ENCODE results near the gene SMYD3.

Gene SMYD3

DNA sequence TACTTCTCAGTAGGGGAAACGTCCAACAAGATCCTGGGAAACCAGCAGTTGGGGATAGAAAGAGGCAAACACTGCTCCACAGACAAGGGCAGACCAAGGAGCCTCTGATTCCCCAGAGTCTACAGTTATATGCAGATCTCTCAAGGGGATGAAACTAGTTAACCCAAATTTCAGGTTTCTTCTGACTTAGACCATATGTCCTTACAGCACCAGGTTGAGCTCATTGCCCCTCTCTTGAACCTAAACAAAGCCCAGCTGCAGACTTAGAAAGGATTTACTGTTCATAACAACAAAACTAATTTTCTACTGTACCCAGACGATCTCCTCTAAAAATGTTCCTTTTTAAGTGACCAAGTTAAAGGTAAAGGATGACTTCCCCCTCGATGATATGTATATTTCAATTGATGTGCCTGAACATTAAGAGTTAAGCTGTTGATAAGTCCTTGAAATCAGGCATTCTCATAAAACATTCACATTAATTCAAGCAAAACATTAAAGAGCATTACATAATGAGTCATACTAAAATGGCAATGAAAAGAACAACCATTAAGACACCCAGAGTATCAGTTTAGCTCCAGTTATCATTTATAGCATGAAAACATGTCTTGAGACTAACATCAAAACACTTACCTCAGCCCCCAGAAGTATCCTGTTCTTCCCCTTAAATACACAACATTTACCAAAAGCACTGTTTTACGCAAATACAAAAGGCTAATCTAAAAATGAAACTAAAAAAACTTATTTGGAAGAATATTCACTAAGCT is 24.1 kb downstream of the SMYD3 start:
- DNase-seq (ENCODE audit: low read depth): peak; percentile 38
- no peak overlapping the region; the same call in 1 of the 2 replicates for H3K4me3 ChIP-seq (ENCODE audit: low read depth, low read length)
- TF ChIP-seq CTCF (IDR thresholded peaks at IDR 0.05; ENCODE audit: insufficient read depth, low read depth, low read length, missing control alignments): no peak

GRCh38 chr1:246479061-246479460 is 28.0 kb downstream of the SMYD3 start:
- TF ChIP-seq CTCF (IDR thresholded peaks at IDR 0.05; ENCODE audit: insufficient read depth, low read depth, low read length, missing control alignments): no peak
- H3K4me3 ChIP-seq (ENCODE audit: low read depth, low read length): no peak overlapping the region
- DNase-seq (ENCODE audit: low read depth): no peak

GRCh38 chr1:246477634-246478033 is 29.4 kb downstream of the SMYD3 start:
- DNase-seq (ENCODE audit: low read depth): no peak
- TF ChIP-seq CTCF (IDR thresholded peaks at IDR 0.05; ENCODE audit: insufficient read depth, low read depth, low read length, missing control alignments): no peak
- H3K4me3 ChIP-seq (ENCODE audit: low read depth, low read length): no peak overlapping the region

DNA sequence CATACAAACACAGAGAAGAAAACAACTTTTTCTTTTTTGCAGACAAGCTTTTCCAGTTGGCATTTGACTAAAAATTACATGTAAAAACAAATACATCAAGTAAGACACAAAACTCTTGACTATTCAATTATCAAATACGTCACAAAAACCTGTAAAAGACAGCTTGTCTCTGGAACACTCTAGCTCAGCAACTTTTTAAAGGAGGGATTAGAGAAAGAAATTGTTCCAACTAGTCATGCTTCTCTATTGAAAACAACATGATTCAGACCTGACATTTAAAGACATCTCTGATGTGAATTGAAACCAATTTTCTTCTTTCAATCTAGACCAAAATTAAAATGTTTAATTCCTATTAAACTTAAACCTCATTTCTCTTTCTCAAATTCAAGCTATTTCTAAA is 30.3 kb downstream of the SMYD3 start:
- no peak overlapping the region for H3K4me3 ChIP-seq (ENCODE audit: low read depth, low read length)
- no peak for DNase-seq (ENCODE audit: low read depth)
- TF ChIP-seq CTCF (IDR thresholded peaks at IDR 0.05; ENCODE audit: insufficient read depth, low read depth, low read length, missing control alignments): no peak

DNA sequence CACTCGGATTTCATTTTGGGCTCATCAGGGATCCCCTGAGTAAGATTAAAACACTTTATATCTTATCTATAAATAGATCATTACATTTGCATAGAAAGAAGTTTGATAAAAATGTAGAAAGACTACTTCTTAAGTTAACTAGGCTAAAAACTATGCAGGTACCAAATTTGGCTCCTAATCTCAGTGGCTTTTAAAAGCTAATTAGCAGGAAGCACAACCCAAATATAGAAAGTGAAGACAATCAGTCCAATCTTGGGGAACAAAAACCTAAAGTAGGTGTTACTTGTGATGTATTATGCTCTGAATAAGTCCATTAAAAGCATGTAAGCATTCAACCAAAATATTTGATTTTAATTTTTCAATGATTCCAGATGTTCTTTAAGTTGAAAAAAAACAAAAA is 35.4 kb downstream of the SMYD3 start:
- no peak overlapping the region for H3K4me3 ChIP-seq (ENCODE audit: low read depth, low read length)
- TF ChIP-seq CTCF (IDR thresholded peaks at IDR 0.05; ENCODE audit: insufficient read depth, low read depth, low read length, missing control alignments): no peak
- DNase-seq (ENCODE audit: low read depth): no peak

DNA sequence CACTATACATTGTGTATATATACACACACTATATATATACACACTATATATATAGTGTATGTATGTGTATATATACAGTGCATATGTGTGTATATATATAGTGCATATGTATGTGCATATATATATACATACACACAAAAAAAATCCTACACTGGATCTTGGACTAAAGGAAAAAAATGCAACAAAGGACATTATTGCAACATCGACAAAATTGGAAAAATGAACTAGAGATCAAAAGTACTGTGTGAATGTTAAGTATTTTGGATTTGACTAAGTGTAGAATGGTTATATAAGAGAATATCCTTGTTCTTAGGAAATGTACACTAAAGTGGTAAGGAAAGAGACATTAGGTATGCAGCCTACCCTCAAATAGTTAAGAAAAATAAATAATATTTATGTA is 36.5 kb downstream of the SMYD3 start:
- no peak for TF ChIP-seq CTCF (IDR thresholded peaks at IDR 0.05; ENCODE audit: insufficient read depth, low read depth, low read length, missing control alignments)
- no peak overlapping the region for H3K4me3 ChIP-seq (ENCODE audit: low read depth, low read length)
- no peak for DNase-seq (ENCODE audit: low read depth)

- DNase-seq (ENCODE audit: low read depth): no peak
- H3K4me3 ChIP-seq (ENCODE audit: low read depth, low read length): no peak overlapping the region
- no peak for TF ChIP-seq CTCF (IDR thresholded peaks at IDR 0.05; ENCODE audit: insufficient read depth, low read depth, low read length, missing control alignments)
These were observed 44.1 kb downstream of the SMYD3 start for GRCh38 chr1:246462986-246463385.
